Activated CD4-positive, alpha-beta T cell treated with anti-CD3 and anti-CD28 coated beads, Interleukin-2, Interleukin-6, amounts not matched to agents 100 ng/mL and 50 ng/mL, durations not matched to agents 16 hours and 8 hours (primary cell): ENCODE data around the gene FAR2.
"Not testable (repeated sequence)": the region's sequence is repeated elsewhere in the genome, so short reads cannot be mapped to it uniquely, and the experiment has no call there.

Experiments used
- DNase-seq: peaks from one replicate; pipeline ENCODE4 v3.0.0-alpha.2; 2020

FAR2 gene

DNA sequence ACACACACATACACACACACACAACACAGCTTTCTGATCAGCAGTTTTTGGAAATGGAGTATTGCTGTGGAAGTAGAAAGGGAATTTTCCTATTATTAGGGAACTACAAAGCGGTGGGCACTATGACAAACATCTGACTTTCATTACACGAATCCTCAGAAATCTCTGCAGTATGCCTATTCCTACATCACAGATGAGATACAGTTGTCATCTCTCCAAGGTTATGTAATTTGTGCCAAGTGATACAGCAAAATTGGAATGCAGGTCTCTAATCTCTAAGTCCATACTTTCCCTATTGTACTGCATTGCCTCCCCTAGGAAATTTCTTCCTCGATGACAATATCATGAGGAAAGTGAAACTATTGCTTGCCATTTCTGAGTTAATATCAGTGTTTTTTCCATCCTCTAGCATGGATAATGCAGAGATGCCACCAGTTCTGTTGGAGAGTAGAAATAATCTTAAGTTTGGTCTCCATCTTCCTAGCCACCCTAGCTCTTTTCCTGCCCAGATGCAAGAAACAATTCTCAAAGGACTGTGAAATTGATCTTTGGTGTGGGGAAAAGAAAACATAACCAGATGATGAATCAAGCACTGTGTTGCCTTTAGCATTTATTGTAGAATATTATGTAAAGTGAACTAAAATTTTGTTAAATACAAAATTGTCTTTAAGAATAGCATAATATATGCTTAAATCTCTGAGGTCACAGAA lies 137.2 kb downstream of the FAR2 start:
- DNase-seq, result no peak

- no peak for DNase-seq
Measured at GRCh38 chr12:29287622-29288021, 138.5 kb downstream of the FAR2 start.

DNA sequence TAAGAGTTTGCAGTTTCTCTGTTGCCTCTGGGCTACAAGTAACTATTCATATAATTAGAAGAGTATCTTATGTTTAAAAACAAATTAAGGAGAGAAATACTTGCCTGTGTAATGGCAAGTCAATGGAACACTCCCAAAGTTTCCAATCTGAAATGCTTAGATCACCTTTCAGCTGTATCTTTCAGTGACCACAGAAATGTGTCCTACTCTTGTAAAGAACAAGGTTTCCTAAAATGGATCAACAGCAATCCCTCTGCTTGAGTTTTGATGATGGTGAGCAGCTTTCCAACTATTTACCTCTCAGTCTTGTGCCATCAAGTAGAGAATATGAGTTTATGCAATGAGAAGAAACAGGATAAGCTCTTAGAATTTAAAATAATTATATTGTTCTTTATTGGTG lies 139.0 kb downstream of the FAR2 start:
- no peak for DNase-seq

DNA sequence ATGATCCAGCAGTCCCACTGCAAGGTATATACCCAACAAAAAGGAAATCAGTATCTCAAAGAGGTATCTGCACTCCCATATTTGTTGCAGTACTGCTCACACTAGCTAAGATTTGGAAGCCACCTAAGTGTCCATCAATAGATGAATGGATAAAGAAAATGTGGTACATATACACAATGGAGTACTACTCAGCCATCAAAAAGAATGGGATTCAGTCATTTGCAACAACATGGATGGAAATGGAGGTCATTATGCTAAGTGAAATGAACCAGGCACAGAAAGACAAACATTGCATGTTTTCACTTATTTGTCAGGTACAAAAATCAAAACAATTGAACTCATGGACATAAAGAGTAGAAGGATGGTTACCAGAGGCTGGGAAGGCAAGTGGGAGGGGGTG lies 141.4 kb downstream of the FAR2 start:
- DNase-seq, result not testable (repeated sequence)

DNA sequence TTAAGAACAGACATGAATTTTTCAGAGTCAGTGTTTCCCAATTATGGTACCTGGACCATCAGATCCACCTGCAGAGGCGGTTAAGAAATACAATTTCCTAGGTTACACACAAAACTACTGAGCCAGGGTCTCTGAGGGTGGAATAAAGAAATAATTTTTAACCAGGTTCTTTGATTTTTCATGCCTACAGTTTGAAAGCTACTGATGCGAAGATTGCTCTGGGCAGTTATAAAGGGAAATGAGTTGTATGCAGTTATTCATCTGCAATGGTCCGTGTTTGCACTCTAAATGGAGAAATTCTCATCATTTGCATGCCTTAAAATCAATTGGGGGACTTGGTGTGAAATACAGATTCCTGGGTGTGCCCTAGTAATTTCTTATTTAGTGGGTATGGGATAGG lies 142.1 kb downstream of the FAR2 start:
- DNase-seq, result no peak

DNA sequence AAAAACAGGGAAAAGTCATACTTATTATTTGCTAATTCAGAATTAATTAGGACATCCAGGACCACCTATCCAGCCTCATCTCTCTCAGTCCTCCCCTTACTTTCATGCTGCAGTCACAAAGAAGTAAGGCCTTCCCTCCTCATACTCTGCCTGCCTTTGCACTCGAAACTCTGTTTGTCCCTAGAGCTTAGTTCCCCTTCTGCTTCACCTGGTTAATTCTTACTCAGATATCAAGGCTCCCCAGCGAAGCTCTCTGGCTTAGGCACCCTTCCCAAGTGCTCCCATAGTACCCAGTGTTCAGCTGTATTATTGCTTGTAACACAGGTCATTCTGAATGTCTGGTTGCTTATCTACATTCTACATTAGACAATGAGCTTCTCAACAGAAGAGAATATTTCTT lies 150.6 kb downstream of the FAR2 start:
- DNase-seq, result no peak

DNA sequence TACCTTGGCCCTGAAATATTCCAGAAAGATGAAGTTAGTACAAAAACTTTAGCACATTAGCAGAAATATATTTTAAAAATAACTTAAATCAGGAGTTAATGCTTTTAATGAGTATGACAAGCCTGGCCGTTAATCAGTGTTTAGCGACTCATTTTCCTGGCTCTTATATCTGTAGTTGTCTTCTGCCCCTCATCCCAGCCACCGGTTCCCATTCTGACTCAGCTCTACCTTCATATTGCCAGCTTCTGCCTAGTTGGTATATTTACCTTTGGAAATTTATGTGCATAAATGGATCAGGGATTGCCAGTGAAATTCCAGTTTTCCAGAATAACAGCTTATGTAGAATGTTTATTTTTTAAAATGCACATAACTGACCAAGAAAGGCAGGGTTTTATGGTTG lies 152.0 kb downstream of the FAR2 start:
- no peak for DNase-seq

DNA sequence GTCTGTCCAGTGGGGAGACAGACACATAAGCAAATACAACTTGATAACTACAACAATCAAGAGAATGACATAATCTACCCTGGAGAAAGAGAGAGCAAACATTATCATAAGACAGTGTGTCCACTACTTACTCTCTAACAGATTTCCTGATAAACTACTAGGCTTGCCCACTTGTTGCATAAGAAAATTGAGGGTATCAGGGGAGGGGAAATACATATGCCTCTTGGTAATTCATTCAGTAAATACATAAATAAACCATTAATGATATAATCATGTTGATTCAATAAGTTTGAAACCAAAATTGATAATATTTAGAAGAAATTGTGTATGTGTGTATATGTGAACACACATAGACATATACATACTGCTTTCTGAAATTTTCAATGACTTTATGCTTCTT lies 155.3 kb downstream of the FAR2 start:
- DNase-seq, result no peak

DNA sequence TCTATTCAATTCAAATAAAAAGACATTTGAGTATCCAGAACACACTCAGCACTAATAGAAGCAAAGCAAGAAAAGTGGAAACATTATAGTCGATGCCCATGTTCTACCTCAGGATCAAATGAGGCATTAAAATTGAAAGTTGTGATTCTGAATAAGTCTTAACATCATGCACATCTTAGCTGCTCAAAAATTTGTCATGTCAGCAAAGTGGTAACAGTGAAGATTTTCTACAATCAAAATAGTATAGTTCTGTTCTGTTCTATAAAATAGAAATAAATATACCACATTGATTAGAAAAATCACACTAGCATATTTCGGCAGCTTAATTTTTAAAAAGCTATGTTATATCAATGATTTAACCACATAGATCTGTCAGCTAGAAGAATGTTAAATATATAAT lies 157.2 kb downstream of the FAR2 start:
- DNase-seq, result no peak

- DNase-seq, result no peak
Measured at GRCh38 chr12:29306682-29307081, 157.6 kb downstream of the FAR2 start.

GRCh38 chr12:29309320-29309902 lies 160.3 kb downstream of the FAR2 start:
- no peak for DNase-seq

- DNase-seq, result no peak
Measured at GRCh38 chr12:29310899-29311298, 161.8 kb downstream of the FAR2 start.

- DNase-seq, result no peak
Measured at GRCh38 chr12:29314416-29314815, 165.3 kb downstream of the FAR2 start.

DNA sequence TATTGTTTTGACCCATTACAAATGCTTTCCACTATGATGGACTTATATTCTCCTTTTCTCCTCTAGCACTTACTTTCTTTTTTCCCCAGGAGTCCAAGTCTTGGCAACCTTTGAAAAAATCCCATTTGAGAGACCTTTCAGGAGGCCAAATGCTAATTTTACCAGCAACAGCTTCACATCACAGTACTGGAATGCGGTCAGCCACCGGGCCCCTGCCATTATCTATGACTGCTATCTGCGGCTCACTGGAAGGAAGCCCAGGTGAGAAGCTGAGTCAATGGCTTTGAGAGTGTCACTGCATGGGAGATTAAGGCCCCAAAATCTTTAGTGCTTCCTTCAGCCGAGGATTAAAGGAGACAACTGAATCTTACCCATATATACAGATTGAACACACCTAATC lies 167.7 kb downstream of the FAR2 start:
- DNase-seq, result no peak

GRCh38 chr12:29317556-29318363 lies 168.7 kb downstream of the FAR2 start:
- DNase-seq, result peak; percentile 73

DNA sequence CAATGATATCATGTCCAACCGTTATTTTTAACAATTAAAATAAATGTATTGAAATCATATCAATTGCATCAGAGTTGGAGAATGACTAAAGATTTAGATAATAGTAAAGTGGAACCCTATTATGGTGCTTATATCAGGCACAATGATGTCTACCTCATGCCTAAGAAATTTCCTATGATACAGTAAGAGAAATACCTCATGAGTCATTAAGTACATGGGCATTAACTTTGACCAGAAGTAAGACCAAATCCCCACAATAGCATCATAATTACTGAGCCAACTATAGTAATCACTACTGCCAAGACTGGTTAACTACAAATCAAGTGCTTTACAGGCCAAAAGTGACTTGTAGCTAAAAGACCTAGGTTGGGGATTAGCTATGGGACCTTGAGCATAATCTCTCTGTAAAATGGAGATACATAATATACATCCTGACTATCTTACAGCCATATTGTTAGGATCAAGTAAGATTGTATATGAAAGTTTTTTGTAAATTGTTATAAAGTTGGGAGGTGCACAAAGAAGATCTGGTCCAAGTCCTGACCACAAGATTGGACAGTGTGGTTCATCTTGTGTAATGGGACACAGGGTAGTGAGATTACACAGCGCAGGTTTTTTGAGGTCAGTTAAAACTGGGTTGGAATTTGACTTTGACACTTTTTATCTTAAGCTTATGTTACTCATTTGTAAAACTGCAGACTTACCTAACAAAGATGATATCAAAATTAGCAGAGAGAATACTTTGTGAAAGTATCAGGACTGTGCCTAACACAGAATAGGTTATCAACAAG lies 171.4 kb downstream of the FAR2 start:
- no peak for DNase-seq

GRCh38 chr12:29322157-29322556 lies 173.1 kb downstream of the FAR2 start:
- DNase-seq, result no peak

- DNase-seq, result no peak
Measured at GRCh38 chr12:29329411-29329810, 180.3 kb downstream of the FAR2 start.

DNA sequence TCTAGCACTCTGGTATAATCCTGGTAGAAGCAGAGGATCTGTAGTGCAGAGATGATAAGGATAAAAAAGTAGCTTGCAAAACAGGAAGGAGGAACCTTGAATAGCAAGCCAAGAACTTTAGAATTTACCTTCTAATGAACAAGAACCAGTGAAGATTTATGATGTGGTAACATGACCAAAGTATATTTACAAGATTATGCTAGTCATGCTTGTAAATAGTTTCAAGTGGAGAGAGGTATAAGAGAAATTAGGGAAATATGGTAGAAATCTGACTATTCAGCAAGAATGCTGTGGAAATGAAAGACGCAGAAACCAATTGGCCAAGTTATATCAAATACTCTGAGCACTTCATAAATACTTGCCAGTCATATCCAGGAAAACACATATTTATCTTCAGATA lies 184.1 kb downstream of the FAR2 start:
- no peak for DNase-seq

DNA sequence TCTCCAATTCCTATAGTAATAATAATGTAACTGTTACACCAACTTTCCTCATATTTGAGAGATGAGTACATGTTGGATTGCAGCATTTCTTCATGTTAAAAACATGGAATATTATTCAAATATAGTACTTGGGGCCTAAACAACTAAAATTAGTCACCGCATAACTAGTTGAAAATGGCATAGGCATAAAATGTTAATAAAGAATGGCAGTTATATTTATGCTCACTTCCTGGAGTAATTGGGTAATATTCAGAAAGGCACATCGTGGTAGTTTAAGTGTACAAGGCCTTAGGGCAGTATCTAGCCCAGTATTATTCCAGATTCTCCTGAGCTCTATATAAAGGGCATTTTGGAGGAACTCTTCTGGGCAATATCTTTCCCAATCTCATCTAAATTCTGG lies 185.9 kb downstream of the FAR2 start:
- no peak for DNase-seq

GRCh38 chr12:29337325-29337724 lies 188.2 kb downstream of the FAR2 start:
- DNase-seq, result no peak

- DNase-seq, result no peak
Measured at GRCh38 chr12:29343022-29343799, 194.1 kb downstream of the FAR2 start.
